NB4 (cell line): ENCODE data around the gene TLCD5.

Experiments
- DNase-seq: peaks from one replicate; pipeline ENCODE4 v3.0.0; 2010; ENCODE audit warnings: low read depth
- H3K4me3 ChIP-seq: one replicate; pipeline ENCODE4 v1.5.1; 2011; ENCODE audit warnings: mild to moderate bottlenecking, low read depth, low read length, moderate library complexity
- MAX ChIP-seq: IDR thresholded peaks from 2 replicates; pipeline ENCODE4 v1.6.1; 2011; ENCODE audit warnings: low read depth, low read length
- MYC ChIP-seq: IDR thresholded peaks from 2 replicates; pipeline ENCODE4 v1.6.1; 2011; ENCODE audit warnings: low read depth, low read length
- POLR2A ChIP-seq: IDR thresholded peaks from 2 replicates; pipeline ENCODE4 v1.6.1; 2011; ENCODE audit warnings: mild to moderate bottlenecking; ENCODE audit not compliant: insufficient read length; ENCODE audit errors: extremely low read depth
- TF ChIP-seq, protein P1 (sequence below): IDR thresholded peaks from one replicate; pipeline ENCODE4 v1.5.1; 2012; ENCODE audit warnings: low read depth, low read length

The TLCD5 gene

GRCh38 chr11:120363436-120363835 is 38.3 kb downstream of the TLCD5 start:
- no peak overlapping the region for H3K4me3 ChIP-seq
- TF ChIP-seq, protein P1, sequence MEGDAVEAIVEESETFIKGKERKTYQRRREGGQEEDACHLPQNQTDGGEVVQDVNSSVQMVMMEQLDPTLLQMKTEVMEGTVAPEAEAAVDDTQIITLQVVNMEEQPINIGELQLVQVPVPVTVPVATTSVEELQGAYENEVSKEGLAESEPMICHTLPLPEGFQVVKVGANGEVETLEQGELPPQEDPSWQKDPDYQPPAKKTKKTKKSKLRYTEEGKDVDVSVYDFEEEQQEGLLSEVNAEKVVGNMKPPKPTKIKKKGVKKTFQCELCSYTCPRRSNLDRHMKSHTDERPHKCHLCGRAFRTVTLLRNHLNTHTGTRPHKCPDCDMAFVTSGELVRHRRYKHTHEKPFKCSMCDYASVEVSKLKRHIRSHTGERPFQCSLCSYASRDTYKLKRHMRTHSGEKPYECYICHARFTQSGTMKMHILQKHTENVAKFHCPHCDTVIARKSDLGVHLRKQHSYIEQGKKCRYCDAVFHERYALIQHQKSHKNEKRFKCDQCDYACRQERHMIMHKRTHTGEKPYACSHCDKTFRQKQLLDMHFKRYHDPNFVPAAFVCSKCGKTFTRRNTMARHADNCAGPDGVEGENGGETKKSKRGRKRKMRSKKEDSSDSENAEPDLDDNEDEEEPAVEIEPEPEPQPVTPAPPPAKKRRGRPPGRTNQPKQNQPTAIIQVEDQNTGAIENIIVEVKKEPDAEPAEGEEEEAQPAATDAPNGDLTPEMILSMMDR, result no peak
- TF ChIP-seq MYC (no peak), MAX (no peak), POLR2A (no peak)
- no peak for DNase-seq

GRCh38 chr11:120365512-120365911 is 40.4 kb downstream of the TLCD5 start:
- TF ChIP-seq POLR2A (no peak), MYC (no peak)
- TF ChIP-seq, protein P1, result no peak
- no peak for DNase-seq
- H3K4me3 ChIP-seq, result no peak overlapping the region

DNA sequence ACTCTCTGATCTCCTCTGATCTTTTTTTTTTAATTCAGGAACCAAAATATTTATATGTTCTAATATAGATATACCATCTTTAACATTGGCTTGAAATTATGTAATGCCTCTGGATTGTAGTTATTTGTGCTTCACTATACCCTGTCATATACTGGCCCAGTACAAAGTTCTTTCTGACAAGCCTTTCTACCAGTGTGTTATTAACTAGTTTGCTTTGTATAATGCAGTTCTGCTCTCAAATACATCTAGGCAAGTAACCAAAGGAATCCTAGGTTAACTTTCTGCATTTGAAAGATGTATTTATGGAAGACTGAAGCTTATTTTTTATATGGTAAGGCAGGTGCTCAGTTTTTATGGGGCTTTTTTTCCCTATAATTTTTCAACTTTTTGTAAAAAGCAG is 47.2 kb downstream of the TLCD5 start:
- DNase-seq, result no peak
- H3K4me3 ChIP-seq, result no peak overlapping the region
- TF ChIP-seq, protein P1, result no peak
- no peak for TF ChIP-seq MAX
- no peak for TF ChIP-seq POLR2A
- TF ChIP-seq MYC, result no peak

DNA sequence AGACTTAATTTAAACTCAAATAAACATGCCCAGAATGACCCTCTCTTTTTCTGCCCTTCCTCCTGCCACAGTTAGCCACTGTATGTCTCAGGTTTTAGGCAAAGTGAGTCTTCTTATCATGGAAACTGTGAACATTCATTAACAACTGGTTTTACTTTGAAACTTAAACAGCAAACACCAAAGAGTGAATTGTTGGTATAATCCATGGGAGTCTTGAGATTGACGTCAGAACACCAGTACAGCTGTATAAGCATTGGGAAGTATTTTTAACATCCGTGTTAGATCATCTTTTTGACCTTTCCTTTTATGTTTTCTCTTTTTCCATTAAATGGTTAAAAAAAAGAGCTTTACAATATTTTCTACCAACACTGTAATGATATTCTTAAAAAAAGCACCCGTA is 50.0 kb downstream of the TLCD5 start:
- no peak for DNase-seq
- TF ChIP-seq POLR2A, result no peak
- TF ChIP-seq, protein P1, result no peak
- TF ChIP-seq MAX, result no peak
- no peak for TF ChIP-seq MYC

DNA sequence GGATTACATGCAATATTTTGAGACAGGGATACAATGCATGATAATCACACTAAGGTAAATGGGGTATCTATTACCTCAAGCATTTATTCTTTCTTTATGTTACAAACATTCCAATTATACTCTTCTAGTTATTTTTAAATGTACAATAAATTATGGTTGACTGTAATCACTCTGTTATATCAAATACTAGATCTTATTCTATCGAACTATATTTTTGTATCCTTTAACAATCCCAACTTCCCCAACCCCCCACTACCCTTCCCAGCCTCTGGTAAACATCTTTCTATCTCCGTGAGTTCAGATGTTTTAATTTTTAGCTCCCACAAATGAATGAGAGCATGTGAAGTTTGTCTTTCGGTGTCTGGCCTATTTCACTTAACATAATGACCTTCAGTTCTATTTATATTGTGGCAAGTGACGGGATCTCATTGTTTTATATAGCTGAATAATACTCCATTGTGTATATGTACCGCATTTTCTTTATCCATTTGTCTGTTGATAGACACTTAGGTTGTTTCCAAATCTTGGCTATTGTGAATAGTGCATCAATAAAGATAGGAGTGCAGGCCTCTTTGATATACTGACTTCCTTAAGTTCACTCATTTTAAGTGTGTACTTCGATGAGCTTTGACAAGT is 51.6 kb downstream of the TLCD5 start:
- TF ChIP-seq MAX (no peak), POLR2A (no peak), MYC (no peak)
- TF ChIP-seq, protein P1, result no peak
- H3K4me3 ChIP-seq, result no peak overlapping the region
- DNase-seq, result no peak

More for the DNA sequence above, 50.0 kb downstream of the TLCD5 start:
- H3K4me3 ChIP-seq, result no peak overlapping the region

DNA sequence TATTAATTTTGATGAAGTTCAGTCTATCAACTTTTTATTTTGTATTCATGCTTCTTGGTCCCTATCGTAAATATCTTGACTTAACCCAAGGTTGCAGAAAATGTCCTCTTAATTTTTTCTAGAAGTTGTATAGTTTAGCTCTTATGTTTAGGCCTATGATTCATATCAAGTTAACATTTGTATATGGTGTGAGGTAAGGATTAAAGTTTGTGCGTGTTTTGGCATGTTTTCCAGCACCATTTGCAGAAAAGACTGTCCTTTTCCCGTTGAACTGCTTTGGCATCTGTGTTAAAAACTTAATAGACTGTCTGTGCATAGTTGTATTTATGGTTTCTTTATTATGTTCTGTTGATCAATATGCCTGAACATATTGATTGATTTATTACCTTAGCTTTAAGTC is 53.4 kb downstream of the TLCD5 start:
- DNase-seq, result no peak
- no peak overlapping the region for H3K4me3 ChIP-seq
- TF ChIP-seq, protein P1, result no peak
- TF ChIP-seq MYC, result no peak
